ENCODE measurements around the gene CTXN1. TPM values are rescaled to one million over a fixed set of nuclear protein-coding genes. Genes with fewer than 3 reads are reported as not detected.
"Not testable (repeated sequence)": the region's sequence is repeated elsewhere in the genome, so short reads cannot be mapped to it uniquely, and the experiment has no call there.

CTXN1 gene
- total and polyA plus RNA-seq, 2 donors (not counting 3 experiments of a cell fraction or from before 2014, with no cell fraction given) = 16.0 to 27.6 TPM

GRCh38 chr19:7894612-7895309 lies 31.2 kb downstream of the CTXN1 start:
- H3K79me2 ChIP-seq (ENCODE audit: control insufficient read depth, insufficient read depth, low read length) = no peaks in the 10 kb centered on the region
- FAIRE-seq (no peak), DNase-seq (ENCODE audit: low read depth, low spot score) (no peak)
- H2AFZ ChIP-seq (ENCODE audit: low read depth, low read length) = no peak overlapping the region
- no peaks in the 10 kb centered on the region for H3K9me1 ChIP-seq (replicated peaks; ENCODE audit: control insufficient read depth, extremely low read depth, insufficient read depth, low read length)
- no peaks in the 10 kb centered on the region for H3K4me1 ChIP-seq (ENCODE audit: control insufficient read depth, extremely low read depth, insufficient read depth, low read length)
- no peaks in the 10 kb centered on the region for H3K27me3 ChIP-seq (ENCODE audit: control insufficient read depth in 2 of 2, insufficient read depth in 2 of 2, low read length in 2 of 2)
- no peak overlapping the region for H3K4me2 ChIP-seq (ENCODE audit: insufficient read depth, low read length)
- H3K27ac ChIP-seq (ENCODE audit: insufficient read depth, low read depth, low read length) = no peak overlapping the region
- ChIA-PET CTCF (no interaction called here), POLR2A (interaction anchor here (0.6 kb wide), 1 partner anchor 307 kb away, joined by 6 read pairs; no protein-coding TSS in a partner anchor)
- H3K4me3 ChIP-seq (replicated peaks in 1 of 3; ENCODE audit: insufficient read depth in 1 of 3, low read depth in 1 of 3, low read length in 3 of 3) = no peak overlapping the region
- no TSS peak for BruUV-seq (replicated peaks)
- intact Hi-C loops (cut with micrococcal nuclease) (no loop called here), dilution Hi-C loops (cut with MboI; ENCODE audit: extremely low pct_ligation_motif_present, low sequenced_read_pairs) (no loop called here)
- H3K9ac ChIP-seq (replicated peaks; ENCODE audit: extremely low read depth, insufficient read depth, low read length) = no peak overlapping the region
- TF ChIP-seq POLR2AphosphoS5 (IDR thresholded peaks at IDR 0.05; ENCODE audit: insufficient read depth, low read depth, low read length) (no peak), GATA2 (IDR thresholded peaks at IDR 0.05; ENCODE audit: insufficient read depth, insufficient read length, low read depth, low read length) (no peak), POLR2A (IDR thresholded peaks at IDR 0.05; ENCODE audit: low read depth, low read length) (no peak), FOS (IDR thresholded peaks at IDR 0.05; ENCODE audit: borderline replicate concordance, insufficient read depth, low read length) (no peak), MAX (IDR thresholded peaks at IDR 0.05; ENCODE audit: insufficient read depth, insufficient read length) (no peak), JUN (IDR thresholded peaks at IDR 0.05; ENCODE audit: borderline replicate concordance, insufficient read depth, insufficient read length, low read depth) (no peak), MYC (IDR thresholded peaks at IDR 0.05; ENCODE audit: low read depth, low read length) (no peak), CTCF (IDR thresholded peaks at IDR 0.05; ENCODE audit: extremely low read depth in 1 of 2, insufficient read depth in 1 of 2, low read depth in 1 of 2, low read length in 2 of 2) (no peak), EZH2 (IDR thresholded peaks at IDR 0.05; ENCODE audit: borderline replicate concordance, low read depth, low read length, severe bottlenecking) (no peak)
- H3K36me3 ChIP-seq (ENCODE audit: control insufficient read depth in 2 of 2, extremely low read depth in 1 of 2, insufficient read depth in 2 of 2, low read length in 2 of 2) = no peaks in the 10 kb centered on the region
- H4K20me1 ChIP-seq (replicated peaks; ENCODE audit: control insufficient read depth, extremely low read depth, insufficient read depth, low read length) = no peaks in the 10 kb centered on the region
- no peaks in the 10 kb centered on the region for H3K9me3 ChIP-seq (replicated peaks; ENCODE audit: control insufficient read depth, insufficient read depth, low read length)

- DNase-seq (ENCODE audit: low read depth, low spot score); dilution Hi-C loops (cut with MboI; ENCODE audit: extremely low pct_ligation_motif_present, low sequenced_read_pairs); H2AFZ ChIP-seq (ENCODE audit: low read depth, low read length); H3K79me2 ChIP-seq (ENCODE audit: control insufficient read depth, insufficient read depth, low read length); BruUV-seq (replicated peaks); POLR2A ChIA-PET; H3K4me2 ChIP-seq (ENCODE audit: insufficient read depth, low read length); CTCF ChIA-PET; H3K36me3 ChIP-seq (ENCODE audit: control insufficient read depth in 2 of 2, extremely low read depth in 1 of 2, insufficient read depth in 2 of 2, low read length in 2 of 2); H3K27ac ChIP-seq (ENCODE audit: insufficient read depth, low read depth, low read length); H4K20me1 ChIP-seq (replicated peaks; ENCODE audit: control insufficient read depth, extremely low read depth, insufficient read depth, low read length); H3K9me3 ChIP-seq (replicated peaks; ENCODE audit: control insufficient read depth, insufficient read depth, low read length); H3K4me1 ChIP-seq (ENCODE audit: control insufficient read depth, extremely low read depth, insufficient read depth, low read length); H3K27me3 ChIP-seq (ENCODE audit: control insufficient read depth in 2 of 2, insufficient read depth in 2 of 2, low read length in 2 of 2); H3K9me1 ChIP-seq (replicated peaks; ENCODE audit: control insufficient read depth, extremely low read depth, insufficient read depth, low read length); FAIRE-seq; intact Hi-C loops (cut with micrococcal nuclease); H3K4me3 ChIP-seq (replicated peaks in 1 of 3; ENCODE audit: insufficient read depth in 1 of 3, low read depth in 1 of 3, low read length in 3 of 3); H3K9ac ChIP-seq (replicated peaks; ENCODE audit: extremely low read depth, insufficient read depth, low read length): not testable (repeated sequence)
Measured at GRCh38 chr19:7893362-7894101, 32.4 kb downstream of the CTXN1 start.
